Astrocyte (in vitro differentiated cells and primary cell): ENCODE data around the gene AMMECR1.

ENCODE experiments used
- CTCF ChIP-seq: IDR thresholded peaks from 2 replicates; pipeline ENCODE4 v1.5.1; 2011; ENCODE audit warnings: low read depth, mild to moderate bottlenecking, inconsistent platforms, low read length, moderate library complexity; ENCODE audit not compliant: insufficient read depth
- EZH2 ChIP-seq: IDR thresholded peaks from 2 replicates; pipeline ENCODE4 v1.6.1; 2012; ENCODE audit warnings: mild to moderate bottlenecking, low read length, inconsistent platforms; ENCODE audit not compliant: insufficient read depth

- TF ChIP-seq CTCF: no peak
- no peak for TF ChIP-seq EZH2
Measured at GRCh38 chrX:110301194-110301593, 16.7 kb downstream of the AMMECR1 start.
